ENCODE results near the gene BRPF3.

- TF ChIP-seq CTCF (conservative IDR thresholded peaks at IDR 0.05; ENCODE audit: low read depth, low read length) (no peak), EZH2phosphoT487 (IDR thresholded peaks at IDR 0.05; ENCODE audit: borderline replicate concordance, low read length) (no peak)
Measured at GRCh38 chr6:36171573-36171972, 25.0 kb upstream of the BRPF3 start.
